K562 (cell line): ENCODE measurements around the gene KIAA0040. TPM values are rescaled to one million over a fixed set of nuclear protein-coding genes. Genes with fewer than 3 reads are reported as not detected.

Experiments used
- ATAC-seq: fragments of 200-7000 bp; cut with Tn5 transposase; 3 replicates; pipeline ENCODE4 v1.9.1; 2020; ENCODE audit warnings: moderate library complexity
- BruUV-seq: library from RNA; stranded (reverse); fragments of 400-500 nt; replicated peaks from 2 replicates; lab custom pipeline; 2021; lab: Mats Ljungman, UMichigan
- CTCF ChIA-PET: fragments of 300-600 bp; formaldehyde crosslinking; extraction: SDS; loops from one replicate; lab custom pipeline; 2021; ENCODE audit warnings: low intra/inter-chr PET ratio; lab: Yijun Ruan, JAX
- POLR2A ChIA-PET: fragments of 300-600, 350-650 bp; sonication (Branson Sonifier 250); formaldehyde crosslinking; extraction: SDS; loops from one replicate; lab custom pipeline; 2021; ENCODE audit warnings: antibody characterized with exemption, inconsistent platforms; lab: Yijun Ruan, JAX
- DNase-seq, 4 experiments: peaks; one replicate each; pipeline versions ENCODE4 v3.0.0 to v3.0.0-alpha.2; 2011 to 2018; ENCODE audit warnings: low spot score in 3 of 4, mixed read lengths in 3 of 4; ENCODE audit errors: extremely low read depth in 1 of 4
- FAIRE-seq: peaks from 2 replicates; lab custom pipeline; 2011; peaks lifted over from hg19 to GRCh38; lab: Jason Lieb, UNC
- H2AFZ ChIP-seq: 2 replicates; pipeline ENCODE4 v1.6.0; 2011; ENCODE audit warnings: low read depth, low read length, control low read depth, inconsistent platforms
- H3K27ac ChIP-seq: fragments of 200-600 bp; 3 replicates; pipeline ENCODE4 v1.8.0; 2011; ENCODE audit warnings: low read depth, mild to moderate bottlenecking, control low read depth, inconsistent platforms, low read length, moderate library complexity, mixed read lengths; ENCODE audit errors: extremely low read depth
- H3K27me3 ChIP-seq, 2 experiments: fragments of 300-600 bp in 1 of 2; 2 replicates in 1 of 2; 3 replicates in 1 of 2; pipeline versions ENCODE4 v1.6.0 to v1.8.0; 2011; ENCODE audit warnings: inconsistent platforms in 2 of 2, low read length in 2 of 2, mild to moderate bottlenecking in 1 of 2, mixed read lengths in 1 of 2, moderate library complexity in 1 of 2; ENCODE audit not compliant: control insufficient read depth in 2 of 2, insufficient read depth in 2 of 2
- H3K36me3 ChIP-seq: fragments of 300-600 bp; 3 replicates; pipeline ENCODE4 v1.8.0; 2011; ENCODE audit warnings: mild to moderate bottlenecking, low read length, inconsistent platforms; ENCODE audit not compliant: control insufficient read depth, insufficient read depth
- H3K4me1 ChIP-seq, 2 experiments: fragments of 200-600 bp in 1 of 2; replicated peaks in 1 of 2; 2 replicates in 1 of 2; 3 replicates in 1 of 2; pipeline versions ENCODE4 v1.5.1 to v1.8.0; 2011; ENCODE audit warnings: inconsistent platforms in 2 of 2, low read length in 2 of 2, mild to moderate bottlenecking in 1 of 2, mixed read lengths in 1 of 2, moderate library complexity in 1 of 2; ENCODE audit not compliant: control insufficient read depth in 2 of 2, insufficient read depth in 2 of 2
- H3K4me2 ChIP-seq: 2 replicates; pipeline ENCODE4 v1.6.1; 2011; ENCODE audit warnings: low read length, control low read depth, inconsistent platforms, mixed read lengths; ENCODE audit not compliant: insufficient read depth
- H3K4me3 ChIP-seq: fragments of 200-600 bp; sonication (generic), shearing (Covaris generic); 2 replicates; pipeline ENCODE4 v1.5.1; 2016; ENCODE audit warnings: control low read depth, inconsistent platforms
- H3K79me2 ChIP-seq: fragments of 200-600 bp; 3 replicates; pipeline ENCODE4 v1.8.0; 2011; ENCODE audit warnings: low read length, inconsistent platforms; ENCODE audit not compliant: control insufficient read depth, insufficient read depth
- H3K9ac ChIP-seq, 2 experiments: 2 replicates each; pipeline versions ENCODE4 v1.6.0 to v1.6.1; 2011; ENCODE audit warnings: low read depth in 2 of 2, low read length in 2 of 2, control low read depth in 1 of 2, inconsistent platforms in 1 of 2, mild to moderate bottlenecking in 1 of 2, mixed read lengths in 1 of 2; ENCODE audit not compliant: insufficient read depth in 1 of 2
- H3K9me1 ChIP-seq: one replicate; pipeline ENCODE4 v1.6.0; 2011; ENCODE audit warnings: inconsistent platforms, mild to moderate bottlenecking, low read length, moderate library complexity; ENCODE audit not compliant: control insufficient read depth, insufficient read depth
- H3K9me3 ChIP-seq: replicated peaks from 2 replicates; pipeline ENCODE4 v1.5.1; 2011; ENCODE audit warnings: low read depth, low read length, inconsistent platforms; ENCODE audit not compliant: control insufficient read depth, insufficient read depth
- H4K20me1 ChIP-seq: replicated peaks from 2 replicates; pipeline ENCODE4 v1.6.1; 2011; ENCODE audit warnings: low read length, inconsistent platforms, mixed read lengths; ENCODE audit not compliant: control insufficient read depth, insufficient read depth
- BACH1 ChIP-seq: fragments of 200-800 bp; sonication (Bioruptor generic); IDR thresholded peaks from 2 replicates; pipeline ENCODE4 v1.6.1; 2016; ENCODE audit warnings: missing genetic modification characterization, missing compliant biosample characterization
- BDP1 ChIP-seq: IDR thresholded peaks from 3 replicates; pipeline ENCODE4 v1.6.1; 2011; ENCODE audit not compliant: insufficient read length, insufficient read depth
- C11orf30 ChIP-seq: fragments of 450-650 bp; IDR thresholded peaks from 2 replicates; pipeline ENCODE4 v1.6.1; 2016; ENCODE audit warnings: low read depth, mild to moderate bottlenecking
- CBFA2T2 ChIP-seq: fragments of 450-650 bp; conservative IDR thresholded peaks from 2 replicates; pipeline ENCODE4 v1.6.1; 2017; ENCODE audit warnings: mild to moderate bottlenecking
- CXXC5 ChIP-seq: fragments of 250-450 bp; sonication (Bioruptor Pico); IDR thresholded peaks from 2 replicates; pipeline ENCODE4 v1.8.0; 2022; ENCODE audit warnings: inconsistent platforms, mild to moderate bottlenecking, moderate library complexity
- E2F3 ChIP-seq: fragments of 250-450 bp; sonication (Bioruptor Pico); IDR thresholded peaks from 2 replicates; pipeline ENCODE4 v1.4.0; 2020; ENCODE audit warnings: mild to moderate bottlenecking
- KDM4B ChIP-seq, 2 experiments: fragments of 450-650 bp in 1 of 2; sonication (generic) in 1 of 2; IDR thresholded peaks; 2 replicates each; pipeline ENCODE4 v1.6.1; 2016 to 2017; ENCODE audit warnings: borderline replicate concordance in 2 of 2, antibody characterized with exemption in 1 of 2, low read depth in 1 of 2, mild to moderate bottlenecking in 1 of 2
- SMARCB1 ChIP-seq: IDR thresholded peaks from 2 replicates; pipeline ENCODE4 v1.6.1; 2011; ENCODE audit warnings: improper control_type of control experiment, low read depth; ENCODE audit not compliant: insufficient read length
- SP2 ChIP-seq: IDR thresholded peaks from 2 replicates; pipeline ENCODE4 v1.6.1; 2011; ENCODE audit warnings: mild to moderate bottlenecking, low read depth, low read length, moderate library complexity; ENCODE audit not compliant: poor library complexity, severe bottlenecking; ENCODE audit errors: extremely low read depth
- SRF ChIP-seq, 2 experiments: fragments of 250-450, 450-650 bp in 1 of 2; sonication (Bioruptor Pico) in 1 of 2; sonication (generic) in 1 of 2; formaldehyde crosslinking; IDR thresholded peaks; 2 replicates each; pipeline versions ENCODE4 v1.5.0 to v1.5.1; 2020 to 2022; ENCODE audit warnings: mild to moderate bottlenecking in 1 of 2, missing genetic modification reagents in 1 of 2
- TGIF2 ChIP-seq: sonication (generic); formaldehyde crosslinking; IDR thresholded peaks from 2 replicates; pipeline ENCODE4 v1.8.1; 2022; ENCODE audit warnings: mild to moderate bottlenecking, missing genetic modification reagents, moderate library complexity
- THAP12 ChIP-seq: fragments of 250-450 bp; sonication (Bioruptor Pico); IDR thresholded peaks from 2 replicates; pipeline ENCODE4 v1.9.0; 2021; ENCODE audit warnings: mild to moderate bottlenecking, inconsistent platforms
- ZBTB43 ChIP-seq: sonication (generic); formaldehyde crosslinking; IDR thresholded peaks from 2 replicates; pipeline ENCODE4 v1.8.0; 2023; ENCODE audit warnings: mild to moderate bottlenecking, missing genetic modification reagents
- ZBTB8A ChIP-seq: fragments of 450-650 bp; IDR thresholded peaks from 2 replicates; pipeline ENCODE4 v1.6.1; 2018; ENCODE audit warnings: mild to moderate bottlenecking, moderate library complexity; ENCODE audit not compliant: partially characterized antibody
- ZNF280A ChIP-seq: fragments of 450-650 bp; IDR thresholded peaks from 2 replicates; pipeline ENCODE4 v1.6.1; 2018; ENCODE audit warnings: mild to moderate bottlenecking, low read depth; ENCODE audit not compliant: partially characterized antibody
- ZNF316 ChIP-seq: fragments of 450-650 bp; IDR thresholded peaks from 2 replicates; pipeline ENCODE4 v1.6.1; 2016
- ZNF77 ChIP-seq: fragments of 250-450 bp; sonication (Bioruptor Pico); IDR thresholded peaks from 2 replicates; pipeline ENCODE4 v1.5.0; 2020
- WGBS: fragments of 100-300 bp; shearing (Covaris generic); methylation state at CpG from one replicate; pipeline ENCODE4 v1.1.6; 2016; ENCODE audit warnings: low coverage, mixed read lengths; ENCODE audit not compliant: insufficient coverage; ENCODE audit errors: missing lambda C conversion rate; 5-methylcytosine and 5-hydroxymethylcytosine counted together
- in situ Hi-C: fragments of 300-500 bp; cut with MboI; formaldehyde crosslinking; loops from 4 replicates; pipeline ENCODE4 v1.15.0; 2018; ENCODE audit warnings: inconsistent platforms, mixed read lengths
- intact Hi-C: fragments of 100-400 bp; cut with micrococcal nuclease; formaldehyde crosslinking; loops from 2 replicates; pipeline ENCODE4 v1.14.2; 2022
- polyA plus RNA-seq, 8 experiments: library from polyadenylated mRNA; depleted of rRNA in 4 of 8; stranded (reverse) in 5 of 8; unstranded in 3 of 8; fragments of >200 nt; fragmentation: Nextera tagmentation in 2 of 8; fragmentation: Illumina TruSeq in 1 of 8; extraction: Ambion mirVana in 2 of 8; extraction: Trizol in 1 of 8; gene quantifications; 2 replicates each; pipeline versions ENCODE4 v1.2.1 to v1.2.3, GENCODE V29; 2011 to 2014; ENCODE audit warnings: inconsistent platforms in 1 of 8, missing spikeins in 1 of 8
- total RNA-seq, 7 experiments: library from RNA; depleted of rRNA in 6 of 7; stranded (reverse); fragments of >200 nt in 6 of 7; fragmentation: Illumina TruSeq in 2 of 7; extraction: Trizol in 2 of 7; gene quantifications; 2 replicates each; pipeline versions ENCODE4 v1.2.1 to v1.2.3, GENCODE V29; 2011 to 2021; ENCODE audit warnings: low replicate concordance in 1 of 7
- TF ChIP-seq, protein P1 (sequence below): fragments of 250-450 bp; sonication (Bioruptor Pico); IDR thresholded peaks from 2 replicates; pipeline ENCODE4 v1.8.0; 2022; ENCODE audit warnings: inconsistent platforms, mild to moderate bottlenecking, moderate library complexity, borderline replicate concordance

KIAA0040 gene
- total and polyA plus RNA-seq, 9 of the 15 experiments (the other 6 are each of a cell fraction or from before 2014, with no cell fraction given): 3.4 to 13.6 (median 7.1) TPM

GRCh38 chr1:175237389-175237788 lies 44.8 kb upstream of the KIAA0040 start:
- Histone ChIP-seq H3K4me3 (no peak overlapping the region), H4K20me1 (no peaks in the 10 kb centered on the region), H3K27me3 (0 out of 5 replicates have a peak, but pooled peaks cover 2 to 4% of the 10 kb centered on the region in 2 experiments), H3K9me3 (no peaks in the 10 kb centered on the region), H3K4me2 (no peak overlapping the region), H2AFZ (no peak overlapping the region), H3K4me1 (peaks cover 0 to 7% of the 10 kb centered on the region in 2 experiments; a peak in 3 of 5 replicates), H3K27ac (no peak overlapping the region), H3K79me2 (no peaks in the 10 kb centered on the region), H3K36me3 (no peaks in the 10 kb centered on the region), H3K9me1 (no peaks in the 10 kb centered on the region), H3K9ac (no peak overlapping the region)
- BruUV-seq: no TSS peak
- ATAC-seq (no peak), DNase-seq (no peak), FAIRE-seq (no peak)
- CTCF ChIA-PET: no interaction called here
- intact Hi-C loops (no loop called here), in situ Hi-C loops (no loop called here)
- 0% methylated on average over 1 of the region's 1 CpG for WGBS
- POLR2A ChIA-PET: no interaction called here
- TF ChIP-seq E2F3 (no peak), SP2 (no peak), SRF (CRISPR knock-in tag; IDR thresholded peaks at IDR 0.05) (no peak), ZNF77 (CRISPR knock-in tag) (no peak), SMARCB1 (no peak), CBFA2T2 (no peak), BACH1 (tag) (no peak), C11orf30 (no peak), THAP12 (no peak), TGIF2 (CRISPR knock-in tag) (no peak), BDP1 (no peak), ZBTB43 (CRISPR knock-in tag) (no peak), ZNF316 (no peak), KDM4B (IDR thresholded peaks at IDR 0.05; ENCODE audit: borderline replicate concordance in 2 of 2, low read depth in 1 of 2) (no peak), CXXC5 (CRISPR knock-in tag) (no peak), ZNF280A (no peak), ZBTB8A (no peak)
- TF ChIP-seq, protein P1, sequence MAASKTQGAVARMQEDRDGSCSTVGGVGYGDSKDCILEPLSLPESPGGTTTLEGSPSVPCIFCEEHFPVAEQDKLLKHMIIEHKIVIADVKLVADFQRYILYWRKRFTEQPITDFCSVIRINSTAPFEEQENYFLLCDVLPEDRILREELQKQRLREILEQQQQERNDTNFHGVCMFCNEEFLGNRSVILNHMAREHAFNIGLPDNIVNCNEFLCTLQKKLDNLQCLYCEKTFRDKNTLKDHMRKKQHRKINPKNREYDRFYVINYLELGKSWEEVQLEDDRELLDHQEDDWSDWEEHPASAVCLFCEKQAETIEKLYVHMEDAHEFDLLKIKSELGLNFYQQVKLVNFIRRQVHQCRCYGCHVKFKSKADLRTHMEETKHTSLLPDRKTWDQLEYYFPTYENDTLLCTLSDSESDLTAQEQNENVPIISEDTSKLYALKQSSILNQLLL (CRISPR knock-in tag): no peak
